Testis (tissue), 3 donors: ENCODE results near the gene ISG15. TPM values are rescaled to one million over a fixed set of nuclear protein-coding genes. Genes with fewer than 3 reads are reported as not detected.
A peak's percentile ranks its signal among the peaks of the same experiment; 100 is the strongest.

Source experiments
- DNase-seq: peaks from one replicate; pipeline ENCODE4 v3.0.0-alpha.2; 2019
- H3K27ac ChIP-seq, 2 donors: fragments of 200-600 bp; sonication (generic); one replicate each; pipeline ENCODE4 v1.5.1; 2019
- H3K27me3 ChIP-seq: fragments of 200-600 bp; sonication (generic); one replicate; pipeline ENCODE4 v1.5.1; 2019
- H3K36me3 ChIP-seq: fragments of 200-600 bp; sonication (generic); one replicate; pipeline ENCODE4 v1.5.1; 2017; ENCODE audit warnings: low read depth; ENCODE audit errors: missing control alignments
- H3K4me1 ChIP-seq: fragments of 200-600 bp; sonication (generic); one replicate; pipeline ENCODE4 v1.5.1; 2019
- H3K4me3 ChIP-seq, 2 donors: fragments of 200-600 bp; sonication (generic); one replicate each; pipeline ENCODE4 v1.5.1; 2017 to 2019
- H3K9me3 ChIP-seq: fragments of 200-600 bp; sonication (generic); one replicate; pipeline ENCODE4 v1.5.1; 2017
- CTCF ChIP-seq, 3 experiments: fragments of 450-650 bp in 2 of 3; fragments of 200-600 bp in 1 of 3; sonication (generic) in 1 of 3; IDR thresholded peaks; one replicate each; pipeline ENCODE4 v1.5.1; 2016 to 2019; ENCODE audit warnings: antibody characterized with exemption in 3 of 3, mild to moderate bottlenecking in 2 of 3, moderate library complexity in 1 of 3
- POLR2A ChIP-seq: fragments of 450-650 bp; IDR thresholded peaks from one replicate; pipeline ENCODE4 v1.6.1; 2017; ENCODE audit warnings: antibody characterized with exemption, mild to moderate bottlenecking, moderate library complexity
- WGBS, 2 donors: methylation state at CpG; one replicate each; pipeline ENCODE4 v1.1.5; 2018; 5-methylcytosine and 5-hydroxymethylcytosine counted together
- intact Hi-C: fragments of 100-400 bp; cut with DNase I; formaldehyde crosslinking; loops from one replicate; pipeline ENCODE4 v1.15.1; 2023; ENCODE audit warnings: low total_unique reads
- polyA plus RNA-seq: library from polyadenylated mRNA; stranded (reverse); fragments of 350-450 nt; fragmentation: Illumina TruSeq; extraction: RNeasy Lipid Tissue Mini Kit (QIAGEN cat#74804); gene quantifications from one replicate; pipeline ENCODE4 v1.2.3, GENCODE V29; 2014; ENCODE audit warnings: low read depth, low replicate concordance; ENCODE audit not compliant: insufficient read depth
- total RNA-seq, 2 donors: library from RNA; depleted of rRNA; stranded (reverse); fragments of >200 nt; gene quantifications; one replicate each; pipeline ENCODE4 v1.2.3, GENCODE V29; 2016

ISG15 gene
- total and polyA plus RNA-seq, 3 donors from 2014 or later: 16.6 to 24.0 (median 22.8) TPM

- peaks cover 12% of the 10 kb centered on the region for H3K4me1 ChIP-seq
- intact Hi-C loops: no loop called here
Measured at GRCh38 chr1:1040004-1040991, 27.0 kb downstream of the ISG15 start.

GRCh38 chr1:1041092-1041523 lies 27.8 kb downstream of the ISG15 start:
- DNase-seq: no peak
- TF ChIP-seq CTCF (IDR thresholded peaks at IDR 0.05) (no peak), POLR2A (no peak)
- no peak overlapping the region for H3K27ac ChIP-seq
- WGBS, 2 donors: 63 to 64% methylated on average over 16 to 52 of the region's 60 CpGs
- no peaks in the 10 kb centered on the region for H3K9me3 ChIP-seq
- no peaks in the 10 kb centered on the region for H3K36me3 ChIP-seq
- intact Hi-C loops: no loop called here
- peaks cover 12% of the 10 kb centered on the region for H3K4me1 ChIP-seq
- H3K27me3 ChIP-seq: no peaks in the 10 kb centered on the region
- H3K4me3 ChIP-seq: no peak overlapping the region

More at GRCh38 chr1:1040004-1040991, 27.0 kb downstream of the ISG15 start:
- peak overlapping the region; percentile 18 to 42 for H3K4me3 ChIP-seq
- H3K36me3 ChIP-seq: no peaks in the 10 kb centered on the region
- 8% methylated on average over 60 of the region's 99 CpGs; no CpG with 5 or more reads in 1 of the 2 donors for WGBS, 2 donors
- no peaks in the 10 kb centered on the region for H3K27me3 ChIP-seq
- no peak overlapping the region for H3K27ac ChIP-seq
- TF ChIP-seq CTCF (IDR thresholded peaks at IDR 0.05) (no peak), POLR2A (no peak)
- no peaks in the 10 kb centered on the region for H3K9me3 ChIP-seq
- peak; percentile 87 for DNase-seq

- 70 to 90% methylated on average over 2 to 25 of the region's 25 CpGs for WGBS, 2 donors
- Histone ChIP-seq H3K27me3 (no peaks in the 10 kb centered on the region), H3K36me3 (no peaks in the 10 kb centered on the region), H3K4me3 (no peak overlapping the region), H3K9me3 (no peaks in the 10 kb centered on the region), H3K4me1 (peaks cover 12% of the 10 kb centered on the region), H3K27ac (no peak overlapping the region)
- DNase-seq: no peak
- TF ChIP-seq POLR2A (no peak), CTCF (IDR thresholded peaks at IDR 0.05) (no peak)
- intact Hi-C loops: no loop called here
Measured at GRCh38 chr1:1041873-1042272, 28.6 kb downstream of the ISG15 start.

GRCh38 chr1:1042835-1043234 lies 29.5 kb downstream of the ISG15 start:
- Histone ChIP-seq H3K4me3 (no peak overlapping the region), H3K27me3 (no peaks in the 10 kb centered on the region), H3K36me3 (no peaks in the 10 kb centered on the region), H3K9me3 (no peaks in the 10 kb centered on the region), H3K4me1 (peaks cover 12% of the 10 kb centered on the region), H3K27ac (no peak overlapping the region)
- TF ChIP-seq CTCF (IDR thresholded peaks at IDR 0.05) (no peak), POLR2A (no peak)
- no peak for DNase-seq
- intact Hi-C loops: no loop called here
- WGBS, 2 donors: 94 to 97% methylated on average over 10 of the region's 10 CpGs
